ENCODE measurements around the gene SPAG9.
"Not testable (repeated sequence)": the region's sequence is repeated elsewhere in the genome, so short reads cannot be mapped to it uniquely, and the experiment has no call there.

Gene SPAG9

DNA sequence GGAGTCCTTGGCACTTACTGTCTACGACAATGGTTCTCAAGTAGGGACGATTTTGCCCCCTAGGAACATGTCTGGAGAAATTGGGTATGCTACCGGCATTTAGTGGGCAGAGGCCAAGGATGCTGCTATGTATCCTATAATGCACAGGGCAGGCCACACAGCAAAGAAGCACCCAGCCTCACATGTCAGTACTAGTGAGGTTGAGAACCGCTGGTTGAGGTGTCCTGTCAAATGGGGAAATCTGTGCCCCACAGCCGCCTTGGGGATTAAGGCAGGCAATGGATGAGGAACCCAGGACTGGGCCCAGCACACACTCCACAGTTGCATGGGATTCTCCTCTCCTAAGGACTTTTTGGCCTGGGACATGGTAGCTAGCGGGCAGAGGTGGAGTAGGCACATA is 167.8 kb downstream of the SPAG9 start:
- no peak for DNase-seq

DNA sequence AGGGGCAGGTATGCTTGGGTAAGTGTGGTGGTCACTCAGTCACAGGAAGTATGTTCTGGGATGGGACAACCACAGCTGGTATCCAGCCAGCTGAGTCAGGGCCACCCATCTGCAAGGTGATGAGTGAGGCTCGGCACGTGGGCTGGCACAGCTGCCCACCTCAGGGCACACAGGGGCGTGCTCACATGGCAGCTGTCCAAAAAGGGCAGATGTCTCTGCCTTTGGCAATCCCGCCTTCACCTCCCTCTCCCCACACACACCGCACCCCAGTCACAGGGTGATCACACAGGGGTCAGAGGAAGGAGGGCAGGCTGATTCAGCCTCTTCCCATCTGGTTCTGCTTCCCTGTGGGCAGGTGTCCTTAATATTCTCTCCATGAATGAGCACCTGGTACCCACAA is 168.7 kb downstream of the SPAG9 start:
- no peak for DNase-seq

DNA sequence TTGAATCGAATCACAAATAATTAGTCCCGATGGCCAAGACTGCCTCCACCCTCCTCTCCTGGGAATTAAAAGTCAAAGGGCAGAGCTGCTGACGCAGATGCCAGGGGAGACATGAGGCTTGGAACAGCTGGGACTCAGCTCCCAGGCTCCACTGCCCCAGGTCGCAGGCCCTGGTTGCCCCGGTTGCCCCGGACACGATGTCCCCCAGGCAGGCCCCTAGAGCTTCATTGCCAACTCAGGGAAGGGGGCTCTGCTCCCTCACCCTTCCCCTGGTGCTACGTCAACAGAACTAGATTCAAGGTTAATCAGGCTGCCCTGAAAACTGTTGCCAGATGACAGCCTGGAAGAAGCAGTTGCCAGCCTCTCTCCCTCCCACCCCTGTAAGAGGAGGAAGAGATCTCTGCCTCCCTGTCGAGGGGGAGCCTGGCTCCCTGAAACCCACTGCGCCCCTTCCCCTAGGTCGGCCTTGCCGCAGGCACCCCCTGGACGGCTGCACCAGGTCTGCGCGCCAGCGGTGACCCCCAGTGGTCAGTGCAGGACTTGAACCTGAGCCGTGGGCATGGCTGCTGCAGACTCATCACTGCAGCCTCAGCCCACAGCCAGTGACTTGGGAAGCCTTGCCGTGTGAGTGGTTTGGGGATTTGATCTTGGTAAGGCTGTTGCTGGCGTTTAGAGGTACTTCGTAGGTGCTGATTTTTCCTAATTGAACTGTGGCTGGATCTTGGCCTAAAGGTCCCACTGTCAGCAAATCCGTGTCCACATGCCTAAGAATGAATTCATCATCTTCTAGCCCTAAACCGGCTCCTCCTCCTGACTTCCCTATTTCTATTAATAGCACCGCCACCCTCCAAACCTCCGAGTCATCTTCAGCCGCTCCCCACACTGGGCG is 170.4 kb downstream of the SPAG9 start:
- peak in 3 of 5 donors; percentile 33 to 54 (median 34) for DNase-seq

DNA sequence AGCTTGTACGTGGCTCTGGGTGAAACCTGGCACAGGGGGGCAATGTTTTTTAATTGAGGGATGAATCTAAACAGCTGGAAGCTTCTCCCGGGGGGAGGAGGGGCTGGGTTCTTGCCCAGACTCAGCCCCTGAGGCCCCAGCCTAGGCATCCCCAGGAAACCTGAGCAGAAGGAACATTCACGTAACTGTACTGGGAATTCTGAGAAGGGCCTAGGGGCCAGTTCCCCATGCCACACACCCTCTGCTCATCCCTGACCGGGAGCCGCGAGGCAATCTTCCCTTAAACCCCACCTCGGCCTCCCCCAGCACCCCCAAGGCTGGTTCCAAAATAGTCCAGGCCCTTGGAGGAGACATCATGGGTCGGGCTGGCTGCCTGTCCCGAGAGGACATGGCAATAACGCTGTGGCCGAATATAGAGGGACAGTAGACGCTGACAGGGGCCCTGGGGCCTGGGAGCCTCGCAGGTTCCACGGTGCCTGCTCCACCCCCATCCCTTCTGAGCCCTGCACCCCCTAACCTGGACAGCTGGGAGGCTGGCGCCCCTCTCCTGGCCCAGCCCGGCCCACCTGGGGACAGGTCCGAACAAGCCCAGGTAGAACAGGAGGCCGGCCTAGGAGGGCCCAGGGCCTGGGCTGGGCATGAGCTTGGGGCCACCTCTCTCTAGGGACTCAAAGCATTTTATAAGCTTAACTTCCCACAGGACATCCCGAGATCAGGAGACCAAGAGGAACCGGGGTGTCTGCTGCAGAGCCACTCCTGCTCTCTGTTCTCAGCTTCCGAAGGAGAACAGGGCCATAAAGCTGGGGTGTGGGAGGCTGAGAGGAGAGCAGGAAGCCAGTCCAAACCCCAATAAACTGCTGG is 171.3 kb downstream of the SPAG9 start:
- DNase-seq: no peak

DNA sequence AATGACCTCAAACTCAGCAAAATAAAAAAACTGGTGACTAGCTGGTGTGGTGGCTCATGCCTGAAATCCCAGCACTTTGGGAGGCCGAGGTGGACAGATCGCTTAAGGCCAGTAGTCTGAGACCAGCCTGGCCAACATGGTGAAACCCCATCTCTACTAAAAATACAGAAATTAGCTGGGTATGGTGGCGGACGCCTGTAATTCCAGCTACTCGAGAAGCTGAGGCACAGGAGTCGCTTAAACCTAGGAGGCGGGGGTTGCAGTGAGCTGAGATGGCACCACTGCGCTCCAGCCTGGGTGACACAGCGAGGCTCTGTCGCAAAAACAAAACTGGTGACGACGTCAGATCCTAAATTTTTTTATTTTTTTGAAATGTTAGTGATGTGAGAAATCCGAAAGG is 172.0 kb downstream of the SPAG9 start:
- DNase-seq: no peak

DNA sequence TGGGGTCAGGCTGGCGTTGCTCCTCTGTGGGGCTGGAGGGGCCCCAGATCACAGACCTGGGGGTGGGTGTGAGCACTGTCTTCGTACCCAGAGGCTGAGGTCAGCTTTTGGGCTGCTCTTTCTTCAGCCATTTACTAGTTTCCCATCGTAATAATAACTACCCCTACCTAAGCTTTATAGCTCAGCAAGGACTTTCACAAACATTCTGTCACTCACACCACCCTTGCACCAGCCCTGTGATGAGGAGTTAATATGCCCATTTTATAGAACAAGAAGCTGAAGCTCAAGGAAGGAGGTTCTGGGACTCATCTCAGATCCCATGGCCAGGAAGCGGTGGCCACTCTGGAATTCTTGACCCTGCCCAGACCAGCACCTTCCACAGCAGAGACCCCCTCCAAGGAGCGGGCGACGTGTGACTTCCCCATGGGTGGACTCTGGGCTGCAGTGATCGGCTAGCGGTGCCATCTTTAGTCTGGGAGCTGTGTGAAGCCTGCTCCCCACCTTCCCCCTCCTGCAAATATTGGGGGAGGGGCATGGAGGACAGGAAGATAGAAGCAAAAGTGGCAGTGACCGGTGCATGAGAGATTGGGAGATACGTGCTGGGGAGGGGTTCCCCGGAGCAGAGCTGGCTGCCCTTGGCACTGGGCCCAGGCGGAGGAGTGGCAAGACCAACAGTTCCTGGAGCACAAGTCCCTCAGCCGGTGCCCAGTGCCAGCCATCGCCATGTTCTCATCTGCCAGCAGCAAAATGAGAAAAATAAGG is 172.7 kb downstream of the SPAG9 start:
- DNase-seq: no peak

DNA sequence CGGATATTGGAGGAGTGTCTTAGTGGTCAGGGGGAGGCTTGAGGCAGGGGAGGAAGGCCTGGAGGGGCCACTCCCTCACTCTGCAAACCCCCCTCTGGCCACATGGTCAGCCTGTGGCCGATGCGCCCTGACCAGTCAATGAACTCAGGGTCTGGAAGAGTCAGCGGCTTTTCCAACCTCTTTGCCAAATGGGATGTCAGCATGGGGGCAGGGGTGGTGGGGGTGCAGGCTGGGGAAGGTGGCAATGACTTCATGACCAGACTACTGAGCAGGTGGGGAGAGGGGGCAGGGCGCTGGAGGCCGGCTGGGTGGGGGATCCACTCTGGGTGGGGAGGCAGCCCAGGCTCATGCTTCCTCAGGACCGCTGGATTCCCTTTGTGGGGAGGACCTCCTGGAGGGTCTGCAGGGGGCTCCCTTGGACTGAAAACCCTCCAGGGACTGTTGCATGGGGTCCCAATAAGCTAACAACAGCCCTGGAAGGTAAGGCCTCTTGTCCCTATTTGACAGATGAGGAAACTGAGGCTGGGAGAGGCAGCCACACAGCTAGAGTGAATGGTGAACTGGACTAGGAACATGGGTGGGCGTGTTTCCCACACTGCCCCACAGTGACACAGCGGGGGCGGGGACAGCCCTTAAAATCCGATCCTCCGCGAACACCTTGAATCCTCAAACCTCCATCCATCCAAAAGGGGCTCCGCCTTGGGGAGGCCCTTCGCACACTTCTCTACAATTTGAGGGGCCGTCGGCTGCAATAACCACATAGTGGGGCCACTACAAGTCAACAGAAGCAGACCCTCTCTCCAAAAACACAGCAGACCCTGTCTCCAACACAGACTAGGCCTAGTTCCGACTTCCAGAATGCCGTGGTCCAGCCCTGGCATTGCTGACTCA is 173.5 kb downstream of the SPAG9 start:
- DNase-seq: no peak

DNA sequence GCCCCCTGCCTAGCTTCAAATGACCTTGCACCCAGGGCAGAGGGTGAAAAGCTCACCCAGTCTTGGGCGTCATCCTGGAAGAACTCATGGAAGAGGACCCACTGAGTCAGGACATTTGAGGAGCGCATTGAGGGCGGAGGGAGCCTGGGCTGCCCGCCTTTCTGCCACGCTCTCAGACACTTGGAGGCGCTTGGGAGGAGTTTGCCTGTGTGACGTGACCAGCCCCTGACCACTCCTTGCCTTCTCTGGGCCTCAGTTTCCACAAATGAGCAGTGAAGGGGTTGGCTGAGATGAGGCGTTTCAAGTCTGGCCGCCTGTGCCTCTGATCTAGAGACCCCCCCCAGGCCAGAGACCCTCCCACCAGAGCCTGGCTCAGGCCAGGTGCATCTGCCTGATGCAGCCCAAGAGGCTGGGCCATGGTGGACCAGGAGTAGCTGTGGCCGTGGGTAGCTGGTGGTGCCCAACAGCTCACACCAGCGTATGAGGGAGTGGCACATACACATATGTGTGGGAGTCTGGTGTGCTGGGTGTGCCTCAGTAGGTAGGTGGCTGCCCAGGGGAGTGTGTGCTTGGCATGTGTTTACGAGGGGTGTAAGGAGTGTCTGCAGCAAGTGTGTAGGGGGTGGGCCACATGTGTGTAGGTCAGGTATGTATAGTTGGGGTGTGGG is 174.3 kb downstream of the SPAG9 start:
- no peak for DNase-seq

DNA sequence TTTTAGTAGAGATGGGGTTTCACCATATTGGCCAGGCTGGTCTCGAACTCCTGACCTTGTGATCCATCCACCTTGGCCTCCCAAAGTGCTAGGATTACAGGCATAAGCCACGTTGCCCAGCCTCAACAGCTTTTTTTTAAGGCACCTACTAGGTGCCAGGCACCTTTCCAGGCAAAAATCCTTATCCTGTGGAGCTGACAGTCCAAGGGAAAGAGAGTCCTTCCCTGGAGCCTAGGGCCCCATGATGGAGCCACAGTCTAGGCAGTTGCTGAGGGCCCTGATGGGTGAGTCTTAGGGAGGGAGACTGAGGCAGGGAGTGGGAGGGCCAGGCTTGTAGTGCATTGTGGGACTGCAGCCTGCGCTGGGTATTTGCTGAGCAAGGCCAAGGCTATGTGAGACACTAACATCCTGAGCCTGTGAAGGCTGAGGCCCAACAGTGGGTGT is 174.9 kb downstream of the SPAG9 start:
- DNase-seq: no peak

DNA sequence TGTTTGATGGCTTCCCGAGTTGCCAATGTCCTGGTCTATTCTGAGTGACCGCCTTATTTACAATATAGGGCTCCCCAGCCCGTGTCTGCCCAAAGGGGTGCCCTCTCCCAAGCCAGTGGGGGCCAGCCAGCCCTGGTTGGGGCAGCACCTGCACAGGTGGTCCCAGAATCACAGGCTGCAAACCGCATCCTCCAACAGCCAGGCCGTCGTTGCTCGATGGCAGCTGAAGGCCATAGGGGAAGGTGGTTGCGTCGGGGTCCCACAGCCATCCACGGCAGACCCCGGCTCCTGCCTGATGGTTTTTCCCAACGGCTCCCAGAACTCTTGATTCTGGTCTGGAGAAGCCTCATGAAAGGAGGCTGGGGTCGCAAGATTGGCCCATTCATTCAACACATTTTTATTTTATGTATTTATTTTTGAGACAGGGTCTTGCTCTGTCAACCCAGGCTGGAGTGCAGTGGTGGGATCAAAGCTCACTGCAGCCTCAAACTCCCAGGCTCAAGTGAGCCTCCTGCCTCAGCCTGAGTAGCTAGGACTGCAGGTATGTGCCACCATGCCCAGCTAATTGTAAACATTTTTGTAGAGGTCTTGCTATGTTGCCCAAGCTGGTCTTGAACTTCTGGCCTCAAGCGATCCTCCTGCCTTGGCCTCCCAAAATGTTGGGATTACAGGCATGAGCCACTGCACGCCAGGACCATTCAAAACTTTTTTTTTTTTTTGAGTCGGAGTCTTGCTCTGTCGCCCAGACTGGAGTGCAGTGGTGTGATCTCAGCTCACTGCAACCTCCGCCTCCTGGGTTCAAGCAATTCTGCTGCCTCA is 175.6 kb downstream of the SPAG9 start:
- no peak for DNase-seq

DNA sequence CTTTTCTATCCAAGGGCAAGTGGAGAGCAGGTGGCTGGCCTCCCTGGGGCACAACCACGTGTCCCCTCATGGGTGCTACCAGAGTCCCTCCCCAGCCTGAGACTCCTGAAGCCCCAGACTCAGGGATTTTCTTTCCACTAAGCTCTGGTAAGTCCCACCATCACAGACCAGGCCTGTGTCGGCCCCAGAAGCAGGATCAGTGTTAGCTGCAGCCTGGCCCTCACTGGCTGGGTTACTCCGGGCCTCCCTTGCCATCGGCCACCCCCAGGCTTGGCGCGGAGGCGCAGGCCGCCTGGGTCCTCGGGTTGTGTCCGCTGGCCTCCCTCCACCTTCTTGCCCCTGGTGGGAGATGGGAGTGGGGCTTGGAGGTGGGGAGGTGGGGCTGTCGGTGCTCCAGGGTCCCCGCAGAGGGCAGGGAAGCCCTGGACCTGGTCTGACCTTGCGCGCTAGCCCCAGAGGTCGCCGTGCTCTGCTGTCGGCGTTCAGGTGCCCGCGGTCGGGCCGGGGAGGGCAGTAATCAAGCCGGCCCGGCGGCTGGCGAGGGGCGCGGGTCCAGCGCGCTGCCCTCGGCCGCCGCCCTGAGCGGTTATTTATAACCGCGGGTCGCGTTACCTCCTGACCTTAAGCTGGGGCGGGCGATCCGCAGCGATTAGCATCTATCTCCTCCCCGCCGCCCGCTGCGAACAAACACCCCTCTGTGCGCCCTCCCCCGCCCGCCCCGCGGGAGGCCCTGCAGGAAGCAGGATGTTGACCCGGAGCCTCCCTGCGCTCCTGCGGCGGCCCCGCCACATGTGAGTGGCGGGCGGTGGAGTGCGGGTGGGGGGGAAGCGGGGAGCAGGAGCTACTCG is 176.4 kb downstream of the SPAG9 start:
- peak; percentile 56 to 87 (median 63) for DNase-seq

DNA sequence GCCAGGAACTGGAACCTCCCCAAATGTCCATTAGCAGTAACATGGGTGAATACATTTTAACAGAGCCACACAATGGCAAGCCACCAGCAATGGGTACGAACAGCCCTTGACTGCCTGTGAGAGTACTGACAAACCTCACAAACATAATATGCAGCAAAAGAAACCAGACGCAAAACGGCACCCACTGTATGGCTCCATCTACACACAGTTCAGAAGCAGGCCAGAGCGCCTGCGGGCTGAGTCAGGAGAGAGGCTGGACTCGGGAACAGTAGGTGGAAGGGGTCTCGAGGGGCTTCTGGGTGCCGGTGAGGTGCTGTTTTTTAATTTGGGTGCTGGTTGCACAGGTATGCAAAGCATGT is 177.1 kb downstream of the SPAG9 start:
- no peak for DNase-seq

DNA sequence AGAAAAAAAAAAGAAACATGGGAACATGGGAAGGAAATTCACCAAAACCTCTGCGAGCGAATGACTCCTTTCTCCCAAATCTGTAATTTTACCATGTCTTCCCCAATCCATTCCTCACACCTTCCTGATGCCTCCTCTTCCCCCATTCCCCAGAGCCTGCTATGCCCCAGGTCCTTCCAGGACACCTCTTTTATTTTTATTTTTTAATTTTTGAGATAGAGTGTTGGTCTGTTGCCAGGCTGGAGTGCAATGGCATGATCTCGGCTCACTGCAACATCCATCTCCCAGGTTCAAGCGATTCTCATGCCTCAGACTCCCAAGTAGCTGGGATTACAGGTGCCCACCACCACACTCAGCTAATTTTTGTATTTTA is 179.0 kb downstream of the SPAG9 start:
- not testable (repeated sequence) for DNase-seq

DNA sequence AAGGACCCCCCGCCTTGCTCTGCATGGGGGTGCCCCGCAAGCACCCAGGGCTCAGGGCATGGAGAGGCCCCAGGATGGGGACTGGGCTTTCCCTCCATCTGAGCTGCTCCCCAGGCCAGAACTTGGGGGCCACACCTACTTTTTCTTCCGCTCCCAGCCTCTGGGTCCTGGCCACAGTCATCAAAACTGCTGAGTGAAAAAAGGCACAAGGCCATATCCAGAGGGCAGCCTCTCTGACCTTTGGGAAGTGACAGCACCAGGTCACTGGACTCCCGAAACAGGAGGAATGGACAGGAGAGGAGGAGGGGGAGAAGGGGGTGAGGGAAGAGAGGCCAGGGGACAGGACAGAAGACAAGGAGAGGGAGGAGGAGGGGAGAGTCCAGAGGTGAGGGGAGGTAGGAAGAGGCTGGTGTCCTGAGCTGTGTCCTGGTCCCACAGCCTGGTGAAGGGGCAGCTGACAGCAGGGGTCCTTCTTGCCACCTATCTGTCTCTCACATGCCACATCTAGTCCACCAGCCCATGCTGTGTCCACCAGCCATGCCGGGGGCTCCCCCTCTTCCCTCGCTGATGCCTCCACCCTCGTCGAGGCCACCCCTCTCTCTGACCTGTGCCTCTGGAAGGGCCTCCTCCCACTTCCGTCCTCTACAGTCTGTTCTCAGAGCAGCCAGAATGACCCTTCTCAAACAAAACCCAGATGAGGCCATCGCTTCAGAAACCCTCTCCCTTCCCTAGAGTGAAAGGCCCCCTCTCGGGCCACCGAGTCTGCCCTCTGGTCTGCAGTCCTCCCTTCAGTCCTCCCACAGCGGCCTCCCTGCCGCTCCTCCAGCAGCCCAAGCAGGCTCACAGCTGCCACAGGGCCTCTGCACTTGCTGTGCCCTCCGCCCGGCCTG is 180.6 kb downstream of the SPAG9 start:
- DNase-seq: no peak

DNA sequence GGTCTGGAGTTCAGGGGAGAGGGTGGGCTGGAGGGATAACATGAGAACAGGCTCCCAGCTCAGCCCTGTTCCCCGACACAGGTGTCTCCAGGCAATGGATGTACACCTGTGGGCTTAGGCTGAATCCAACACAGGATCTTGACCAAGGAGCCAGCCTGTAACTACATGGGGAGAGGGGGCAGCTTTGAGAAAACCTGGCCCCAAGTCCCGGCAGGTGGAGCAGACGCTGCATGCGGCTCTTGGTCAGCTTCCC is 181.2 kb downstream of the SPAG9 start:
- no peak for DNase-seq

DNA sequence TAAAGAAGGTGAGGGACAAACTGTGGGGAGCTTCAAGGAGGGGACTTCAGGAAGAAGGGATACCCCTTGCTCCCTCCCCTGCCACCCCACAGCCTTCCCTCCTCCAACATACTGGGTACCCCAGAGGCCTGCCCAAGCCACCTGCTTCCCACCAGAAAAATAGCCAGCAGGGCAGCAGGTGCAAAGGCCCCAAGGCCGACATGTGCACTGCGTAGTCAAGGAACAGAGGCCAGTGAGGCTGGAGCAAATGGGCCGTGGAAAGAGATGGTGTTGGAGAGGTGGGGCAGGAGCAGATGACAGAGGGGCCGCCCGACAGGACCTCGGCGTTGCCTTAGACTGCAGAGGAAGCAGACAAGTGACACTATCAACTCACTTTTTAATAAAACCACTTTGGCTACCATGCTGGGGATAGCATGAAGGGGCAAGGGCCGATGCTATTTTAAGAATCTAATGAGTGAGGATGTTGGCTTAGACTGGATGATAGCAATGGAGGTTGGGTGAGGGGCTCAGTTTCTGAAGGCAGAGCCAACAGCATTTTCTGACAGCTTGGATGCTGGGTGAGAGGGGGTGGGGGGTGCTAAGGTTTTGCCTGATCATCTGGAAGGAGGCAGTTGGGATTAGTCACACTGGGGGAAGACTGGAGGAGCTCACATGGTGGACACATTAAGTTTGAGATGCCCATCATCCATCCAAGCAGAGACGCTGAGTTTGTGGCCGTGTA is 181.7 kb downstream of the SPAG9 start:
- no peak for DNase-seq

DNA sequence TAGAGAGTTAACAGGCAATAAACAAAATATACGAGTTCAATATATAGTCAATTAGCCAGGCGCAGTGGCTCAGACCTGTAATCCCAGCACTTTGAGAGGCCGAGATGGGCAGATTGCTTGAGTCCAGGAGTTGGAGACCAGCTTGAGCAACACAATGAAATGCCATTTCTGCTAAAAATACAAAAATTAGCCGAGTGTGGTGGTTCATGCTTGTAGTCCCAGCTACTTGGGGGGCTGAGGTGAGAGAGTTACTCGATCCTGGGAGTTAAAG is 184.7 kb downstream of the SPAG9 start:
- no peak for DNase-seq

DNA sequence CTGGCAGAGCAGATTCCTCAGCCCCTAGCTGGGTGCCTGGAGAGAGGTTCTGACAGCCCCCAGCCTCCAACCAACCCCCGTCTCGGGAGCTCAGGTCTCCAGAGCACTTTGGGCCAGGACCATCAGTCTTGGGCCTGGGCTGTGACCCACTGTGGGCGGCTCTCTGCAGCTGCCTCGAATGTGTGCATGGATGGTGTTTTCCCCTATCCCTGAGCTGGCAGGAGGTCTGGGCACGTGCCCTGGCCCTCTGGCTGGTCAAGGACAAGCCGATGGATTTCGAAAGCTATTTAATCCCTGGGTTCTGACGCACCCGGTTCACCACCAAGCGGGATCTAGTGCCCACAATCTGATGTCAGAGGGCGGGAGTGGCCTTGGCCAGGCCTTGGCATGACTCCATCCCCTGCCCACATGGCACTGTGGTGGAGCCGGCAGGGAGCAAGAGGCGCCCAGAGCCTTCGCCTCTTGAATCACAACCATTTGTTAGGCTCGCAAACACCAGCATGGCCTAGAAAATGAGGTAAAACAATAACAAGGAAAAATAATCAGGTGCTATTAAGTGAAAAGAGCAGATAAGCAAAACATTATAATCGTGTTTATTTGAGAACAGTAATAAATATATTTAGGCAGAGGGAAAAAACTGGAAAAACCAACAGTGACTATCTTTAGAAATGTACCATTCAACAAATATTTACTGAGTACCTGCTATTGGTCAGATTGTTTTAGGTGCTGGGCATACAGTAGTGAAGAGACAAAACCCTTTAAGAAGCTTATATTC is 185.3 kb downstream of the SPAG9 start:
- no peak for DNase-seq
